ENCODE measurements around the gene CD300LG. TPM values are rescaled to one million over a fixed set of nuclear protein-coding genes. Genes with fewer than 3 reads are reported as not detected.

CD300LG gene
- total and polyA plus RNA-seq, 2 experiments from 2014 or later: not detected

DNA sequence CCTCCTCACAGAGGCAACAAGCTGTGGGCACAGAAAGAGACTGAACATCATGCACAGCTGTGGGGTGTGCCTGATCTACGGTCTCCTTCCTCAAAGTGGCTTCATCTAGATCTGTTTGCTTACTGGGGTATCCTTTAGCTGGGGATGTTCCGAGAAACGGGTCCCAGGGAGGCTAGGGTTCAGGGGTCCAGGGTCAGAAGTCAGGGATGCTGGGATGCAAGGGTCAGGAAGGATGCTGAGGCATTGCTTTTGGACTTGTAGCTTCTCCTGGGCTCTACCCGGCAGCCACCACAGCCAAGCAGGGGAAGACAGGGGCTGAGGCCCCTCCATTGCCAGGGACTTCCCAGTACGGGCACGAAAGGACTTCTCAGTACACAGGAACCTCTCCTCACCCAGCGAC lies 6.6 kb downstream of the CD300LG start (continued):
- TF ChIP-seq, protein P1, sequence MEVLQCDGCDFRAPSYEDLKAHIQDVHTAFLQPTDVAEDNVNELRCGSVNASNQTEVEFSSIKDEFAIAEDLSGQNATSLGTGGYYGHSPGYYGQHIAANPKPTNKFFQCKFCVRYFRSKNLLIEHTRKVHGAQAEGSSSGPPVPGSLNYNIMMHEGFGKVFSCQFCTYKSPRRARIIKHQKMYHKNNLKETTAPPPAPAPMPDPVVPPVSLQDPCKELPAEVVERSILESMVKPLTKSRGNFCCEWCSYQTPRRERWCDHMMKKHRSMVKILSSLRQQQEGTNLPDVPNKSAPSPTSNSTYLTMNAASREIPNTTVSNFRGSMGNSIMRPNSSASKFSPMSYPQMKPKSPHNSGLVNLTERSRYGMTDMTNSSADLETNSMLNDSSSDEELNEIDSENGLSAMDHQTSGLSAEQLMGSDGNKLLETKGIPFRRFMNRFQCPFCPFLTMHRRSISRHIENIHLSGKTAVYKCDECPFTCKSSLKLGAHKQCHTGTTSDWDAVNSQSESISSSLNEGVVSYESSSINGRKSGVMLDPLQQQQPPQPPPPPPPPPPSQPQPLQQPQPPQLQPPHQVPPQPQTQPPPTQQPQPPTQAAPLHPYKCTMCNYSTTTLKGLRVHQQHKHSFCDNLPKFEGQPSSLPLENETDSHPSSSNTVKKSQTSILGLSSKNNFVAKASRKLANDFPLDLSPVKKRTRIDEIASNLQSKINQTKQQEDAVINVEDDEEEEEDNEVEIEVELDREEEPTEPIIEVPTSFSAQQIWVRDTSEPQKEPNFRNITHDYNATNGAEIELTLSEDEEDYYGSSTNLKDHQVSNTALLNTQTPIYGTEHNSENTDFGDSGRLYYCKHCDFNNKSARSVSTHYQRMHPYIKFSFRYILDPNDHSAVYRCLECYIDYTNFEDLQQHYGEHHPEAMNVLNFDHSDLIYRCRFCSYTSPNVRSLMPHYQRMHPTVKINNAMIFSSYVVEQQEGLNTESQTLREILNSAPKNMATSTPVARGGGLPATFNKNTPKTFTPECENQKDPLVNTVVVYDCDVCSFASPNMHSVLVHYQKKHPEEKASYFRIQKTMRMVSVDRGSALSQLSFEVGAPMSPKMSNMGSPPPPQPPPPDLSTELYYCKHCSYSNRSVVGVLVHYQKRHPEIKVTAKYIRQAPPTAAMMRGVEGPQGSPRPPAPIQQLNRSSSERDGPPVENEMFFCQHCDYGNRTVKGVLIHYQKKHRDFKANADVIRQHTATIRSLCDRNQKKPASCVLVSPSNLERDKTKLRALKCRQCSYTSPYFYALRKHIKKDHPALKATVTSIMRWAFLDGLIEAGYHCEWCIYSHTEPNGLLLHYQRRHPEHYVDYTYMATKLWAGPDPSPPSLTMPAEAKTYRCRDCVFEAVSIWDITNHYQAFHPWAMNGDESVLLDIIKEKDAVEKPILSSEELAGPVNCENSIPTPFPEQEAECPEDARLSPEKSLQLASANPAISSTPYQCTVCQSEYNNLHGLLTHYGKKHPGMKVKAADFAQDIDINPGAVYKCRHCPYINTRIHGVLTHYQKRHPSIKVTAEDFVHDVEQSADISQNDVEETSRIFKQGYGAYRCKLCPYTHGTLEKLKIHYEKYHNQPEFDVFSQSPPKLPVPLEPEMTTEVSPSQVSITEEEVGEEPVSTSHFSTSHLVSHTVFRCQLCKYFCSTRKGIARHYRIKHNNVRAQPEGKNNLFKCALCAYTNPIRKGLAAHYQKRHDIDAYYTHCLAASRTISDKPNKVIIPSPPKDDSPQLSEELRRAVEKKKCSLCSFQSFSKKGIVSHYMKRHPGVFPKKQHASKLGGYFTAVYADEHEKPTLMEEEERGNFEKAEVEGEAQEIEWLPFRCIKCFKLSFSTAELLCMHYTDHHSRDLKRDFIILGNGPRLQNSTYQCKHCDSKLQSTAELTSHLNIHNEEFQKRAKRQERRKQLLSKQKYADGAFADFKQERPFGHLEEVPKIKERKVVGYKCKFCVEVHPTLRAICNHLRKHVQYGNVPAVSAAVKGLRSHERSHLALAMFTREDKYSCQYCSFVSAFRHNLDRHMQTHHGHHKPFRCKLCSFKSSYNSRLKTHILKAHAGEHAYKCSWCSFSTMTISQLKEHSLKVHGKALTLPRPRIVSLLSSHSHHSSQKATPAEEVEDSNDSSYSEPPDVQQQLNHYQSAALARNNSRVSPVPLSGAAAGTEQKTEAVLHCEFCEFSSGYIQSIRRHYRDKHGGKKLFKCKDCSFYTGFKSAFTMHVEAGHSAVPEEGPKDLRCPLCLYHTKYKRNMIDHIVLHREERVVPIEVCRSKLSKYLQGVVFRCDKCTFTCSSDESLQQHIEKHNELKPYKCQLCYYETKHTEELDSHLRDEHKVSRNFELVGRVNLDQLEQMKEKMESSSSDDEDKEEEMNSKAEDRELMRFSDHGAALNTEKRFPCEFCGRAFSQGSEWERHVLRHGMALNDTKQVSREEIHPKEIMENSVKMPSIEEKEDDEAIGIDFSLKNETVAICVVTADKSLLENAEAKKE (CRISPR knock-in tag; IDR thresholded peaks at IDR 0.05): no peak
- TF ChIP-seq ZNF114 (CRISPR knock-in tag; IDR thresholded peaks at IDR 0.05) (no peak), EZH2 (IDR thresholded peaks at IDR 0.05; ENCODE audit: low read depth, unreplicated experiment) (no peak), CTCF (conservative IDR thresholded peaks at IDR 0.05; ENCODE audit: low read depth in 2 of 2) (no peak), CREB1 (CRISPR knock-in tag; IDR thresholded peaks at IDR 0.05; ENCODE audit: low read depth) (no peak), STAT1 (IDR thresholded peaks at IDR 0.05; ENCODE audit: unreplicated experiment) (no peak)

- no peaks in the 10 kb centered on the region for H3K9me3 Mint-ChIP-seq
- Histone ChIP-seq H2AFZ (no peak overlapping the region), H3K4me1 (ENCODE audit: insufficient read depth) (no peaks in the 10 kb centered on the region), H3K36me3 (ENCODE audit: insufficient read depth) (no peaks in the 10 kb centered on the region), H3F3A (replicated peaks; ENCODE audit: low read depth) (no peaks in the 10 kb centered on the region), H3K79me2 (replicated peaks; ENCODE audit: insufficient read depth) (no peaks in the 10 kb centered on the region), H3K4me3 (no peak overlapping the region), H3K27me3 (ENCODE audit: insufficient read depth) (no peaks in the 10 kb centered on the region), H3K27ac (ENCODE audit: low read depth) (no peak overlapping the region), H3K4me2 (no peak overlapping the region), H3K9me2 (ENCODE audit: insufficient read depth) (no peaks in the 10 kb centered on the region), H4K20me1 (replicated peaks; ENCODE audit: insufficient read depth) (no peaks in the 10 kb centered on the region)
- no peaks in the 10 kb centered on the region for H3K36me3 Mint-ChIP-seq (ENCODE audit: low read depth)
- H3K4me3 Mint-ChIP-seq: no peak overlapping the region
- no peak overlapping the region for H3K27ac Mint-ChIP-seq
- H3K27me3 Mint-ChIP-seq (ENCODE audit: insufficient read depth, low read depth, poor library complexity): peaks cover 11% of the 10 kb centered on the region
- no peak for ATAC-seq
- DNase-seq (ENCODE audit: low spot score): no peak
- no peaks in the 10 kb centered on the region for H3K4me1 Mint-ChIP-seq
- TF ChIP-seq EZH2 (IDR thresholded peaks at IDR 0.05; ENCODE audit: low read depth, unreplicated experiment) (no peak), JUNB (IDR thresholded peaks at IDR 0.05; ENCODE audit: unreplicated experiment) (no peak), STAT1 (IDR thresholded peaks at IDR 0.05; ENCODE audit: unreplicated experiment) (no peak), CTCF (conservative IDR thresholded peaks at IDR 0.05; ENCODE audit: low read depth in 2 of 2) (no peak)
Measured at GRCh38 chr17:43854498-43854897, 7.5 kb downstream of the CD300LG start.

Data from GM23338 (cell line).